ENCODE results near the gene EMP1. TPM values are rescaled to one million over a fixed set of nuclear protein-coding genes. Genes with fewer than 3 reads are reported as not detected.

The EMP1 gene
- polyA plus RNA-seq, 1 donor from 2014 or later, result 0.33 TPM

GRCh38 chr12:13256692-13257045 lies 60.1 kb downstream of the EMP1 start:
- no peak overlapping the region for H3K9ac ChIP-seq (ENCODE audit: low read length)
- no peaks in the 10 kb centered on the region for H3K27me3 ChIP-seq (ENCODE audit: insufficient read depth, low read depth, low read length)
- no peaks in the 10 kb centered on the region for H4K20me1 ChIP-seq (ENCODE audit: insufficient read depth)
- no peaks in the 10 kb centered on the region for H3K36me3 ChIP-seq (ENCODE audit: insufficient read depth, low read length)
- H3K4me2 ChIP-seq (ENCODE audit: low read length), result no peak overlapping the region
- no peaks in the 10 kb centered on the region for H3K9me2 ChIP-seq (ENCODE audit: insufficient read depth, low read length)
- H3K4me3 ChIP-seq (ENCODE audit: low read length), result no peak overlapping the region
- no peak overlapping the region for H2AFZ ChIP-seq (ENCODE audit: low read depth, low read length)
- H3K27ac ChIP-seq (ENCODE audit: low read length), result no peak overlapping the region
- H3F3A ChIP-seq (ENCODE audit: insufficient read depth, low read length, poor library complexity, severe bottlenecking), result no peaks in the 10 kb centered on the region
- H3K9me3 ChIP-seq (ENCODE audit: low read length), result no peaks in the 10 kb centered on the region
- H3K79me2 ChIP-seq (replicated peaks; ENCODE audit: insufficient read depth, low read length), result no peaks in the 10 kb centered on the region
- TF ChIP-seq CTCF (IDR thresholded peaks at IDR 0.05; ENCODE audit: poor library complexity, severe bottlenecking), result no peak
- no peak for TF ChIP-seq SMC3 (conservative IDR thresholded peaks at IDR 0.05; ENCODE audit: poor library complexity)
- no peak for TF ChIP-seq MXI1 (conservative IDR thresholded peaks at IDR 0.05; ENCODE audit: poor library complexity, severe bottlenecking)
- TF ChIP-seq POLR2AphosphoS5 (IDR thresholded peaks at IDR 0.05), result no peak
- no peak for TF ChIP-seq RAD21 (conservative IDR thresholded peaks at IDR 0.05)
- TF ChIP-seq TAF1 (IDR thresholded peaks at IDR 0.05; ENCODE audit: low read depth), result no peak
- no peak for TF ChIP-seq EP300 (conservative IDR thresholded peaks at IDR 0.05; ENCODE audit: poor library complexity, severe bottlenecking)
- TF ChIP-seq REST (IDR thresholded peaks at IDR 0.05; ENCODE audit: borderline replicate concordance), result no peak
- TF ChIP-seq EZH2 (IDR thresholded peaks at IDR 0.05; ENCODE audit: borderline replicate concordance, insufficient read depth, low read length, poor library complexity, severe bottlenecking), result no peak

GRCh38 chr12:13257356-13257875 lies 60.9 kb downstream of the EMP1 start:
- Histone ChIP-seq H3K27me3 (ENCODE audit: insufficient read depth, low read depth, low read length) (no peaks in the 10 kb centered on the region), H3F3A (ENCODE audit: insufficient read depth, low read length, poor library complexity, severe bottlenecking) (no peaks in the 10 kb centered on the region), H3K27ac (ENCODE audit: low read length) (no peak overlapping the region), H3K4me2 (ENCODE audit: low read length) (no peak overlapping the region), H3K9me3 (ENCODE audit: low read length) (no peaks in the 10 kb centered on the region), H3K9ac (ENCODE audit: low read length) (no peak overlapping the region), H3K9me2 (ENCODE audit: insufficient read depth, low read length) (no peaks in the 10 kb centered on the region), H3K36me3 (ENCODE audit: insufficient read depth, low read length) (no peaks in the 10 kb centered on the region), H3K4me3 (ENCODE audit: low read length) (no peak overlapping the region), H3K79me2 (replicated peaks; ENCODE audit: insufficient read depth, low read length) (no peaks in the 10 kb centered on the region), H2AFZ (ENCODE audit: low read depth, low read length) (no peak overlapping the region), H4K20me1 (ENCODE audit: insufficient read depth) (no peaks in the 10 kb centered on the region)
- TF ChIP-seq CTCF (IDR thresholded peaks at IDR 0.05; ENCODE audit: poor library complexity, severe bottlenecking), result no peak
- no peak for TF ChIP-seq MXI1 (conservative IDR thresholded peaks at IDR 0.05; ENCODE audit: poor library complexity, severe bottlenecking)
- TF ChIP-seq REST (IDR thresholded peaks at IDR 0.05; ENCODE audit: borderline replicate concordance), result no peak
- TF ChIP-seq SMC3 (conservative IDR thresholded peaks at IDR 0.05; ENCODE audit: poor library complexity), result no peak
- TF ChIP-seq POLR2AphosphoS5 (IDR thresholded peaks at IDR 0.05), result no peak
- TF ChIP-seq RAD21 (conservative IDR thresholded peaks at IDR 0.05), result no peak
- TF ChIP-seq EZH2 (IDR thresholded peaks at IDR 0.05; ENCODE audit: borderline replicate concordance, insufficient read depth, low read length, poor library complexity, severe bottlenecking), result no peak
- no peak for TF ChIP-seq EP300 (conservative IDR thresholded peaks at IDR 0.05; ENCODE audit: poor library complexity, severe bottlenecking)
- no peak for TF ChIP-seq TAF1 (IDR thresholded peaks at IDR 0.05; ENCODE audit: low read depth)
